A549 (cell line): ENCODE results near the gene CSTF3.
A peak's percentile ranks its signal among the peaks of the same experiment; 100 is the strongest.

Source experiments
- CBX2 ChIP-seq: fragments of 200-600 bp; sonication (generic); IDR thresholded peaks from 2 replicates; pipeline ENCODE4 v1.6.1; 2016; ENCODE audit warnings: low read depth, mild to moderate bottlenecking, borderline replicate concordance
- CTCF ChIP-seq: fragments of >200 bp; sonication (Bioruptor Twin); formaldehyde crosslinking; IDR thresholded peaks from 3 replicates; pipeline ENCODE4 v1.5.1; 2016
- EP300 ChIP-seq, 2 experiments: fragments of >200 bp; sonication (Bioruptor Twin); formaldehyde crosslinking; IDR thresholded peaks; 2 replicates in 1 of 2; 3 replicates in 1 of 2; pipeline ENCODE4 v1.6.1; 2016 to 2017
- HOXB5 ChIP-seq: fragments of 250-450 bp; sonication (Bioruptor Pico); IDR thresholded peaks from 2 replicates; pipeline ENCODE4 v1.5.0; 2020; ENCODE audit warnings: mild to moderate bottlenecking, moderate library complexity
- KDM5A ChIP-seq: fragments of 200-600 bp; sonication (generic); IDR thresholded peaks from 2 replicates; pipeline ENCODE4 v1.6.1; 2016; ENCODE audit warnings: antibody characterized with exemption, mild to moderate bottlenecking
- MAX ChIP-seq: IDR thresholded peaks from 2 replicates; pipeline ENCODE4 v1.6.1; 2012
- MYC ChIP-seq: IDR thresholded peaks from 2 replicates; pipeline ENCODE4 v1.6.1; 2012; ENCODE audit warnings: mild to moderate bottlenecking, inconsistent platforms, low read length, improper control_type of control experiment, borderline replicate concordance
- POLR2A ChIP-seq: IDR thresholded peaks from 2 replicates; pipeline ENCODE4 v1.6.1; 2012; ENCODE audit warnings: mild to moderate bottlenecking, low read length
- RAD21 ChIP-seq, 2 experiments: fragments of >200 bp in 1 of 2; sonication (Bioruptor Twin) in 1 of 2; formaldehyde crosslinking in 1 of 2; IDR thresholded peaks in 1 of 2; conservative IDR thresholded peaks in 1 of 2; 2 replicates in 1 of 2; 3 replicates in 1 of 2; pipeline ENCODE4 v1.6.1; 2012 to 2018; ENCODE audit warnings: inconsistent platforms in 1 of 2
- REST ChIP-seq: fragments of 200-600 bp; sonication (generic); IDR thresholded peaks from 2 replicates; pipeline ENCODE4 v1.6.1; 2016; ENCODE audit warnings: antibody characterized with exemption, mild to moderate bottlenecking, moderate library complexity
- SMC3 ChIP-seq: fragments of >200 bp; sonication (Bioruptor Twin); formaldehyde crosslinking; IDR thresholded peaks from 3 replicates; pipeline ENCODE4 v1.6.1; 2018; ENCODE audit warnings: inconsistent platforms
- SREBF2 ChIP-seq: fragments of 450-650 bp; IDR thresholded peaks from 2 replicates; pipeline ENCODE4 v1.6.1; 2014; ENCODE audit warnings: mild to moderate bottlenecking, moderate library complexity
- TF ChIP-seq, protein P1 (sequence below): fragments of 450-650 bp; IDR thresholded peaks from 2 replicates; pipeline ENCODE4 v1.6.1; 2014; ENCODE audit warnings: antibody characterized with exemption
- TF ChIP-seq, protein P2 (sequence below): IDR thresholded peaks from 2 replicates; pipeline ENCODE4 v1.6.1; 2012

- peak; percentile 72 to 90; a peak in 4 of 5 replicates for TF ChIP-seq EP300 (IDR thresholded peaks at IDR 0.05)
- no peak for TF ChIP-seq REST
- no peak for TF ChIP-seq POLR2A
- no peak for TF ChIP-seq CTCF
- TF ChIP-seq, protein P1, sequence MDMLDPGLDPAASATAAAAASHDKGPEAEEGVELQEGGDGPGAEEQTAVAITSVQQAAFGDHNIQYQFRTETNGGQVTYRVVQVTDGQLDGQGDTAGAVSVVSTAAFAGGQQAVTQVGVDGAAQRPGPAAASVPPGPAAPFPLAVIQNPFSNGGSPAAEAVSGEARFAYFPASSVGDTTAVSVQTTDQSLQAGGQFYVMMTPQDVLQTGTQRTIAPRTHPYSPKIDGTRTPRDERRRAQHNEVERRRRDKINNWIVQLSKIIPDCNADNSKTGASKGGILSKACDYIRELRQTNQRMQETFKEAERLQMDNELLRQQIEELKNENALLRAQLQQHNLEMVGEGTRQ, result no peak
- TF ChIP-seq MAX, result 0 out of 2 replicates have a peak, but pooled peaks have one; percentile 33
- TF ChIP-seq HOXB5 (CRISPR knock-in tag), result no peak
- TF ChIP-seq CBX2, result no peak
- TF ChIP-seq SMC3, result 0 out of 3 replicates have a peak, but pooled peaks have one; percentile 9
- TF ChIP-seq, protein P2, sequence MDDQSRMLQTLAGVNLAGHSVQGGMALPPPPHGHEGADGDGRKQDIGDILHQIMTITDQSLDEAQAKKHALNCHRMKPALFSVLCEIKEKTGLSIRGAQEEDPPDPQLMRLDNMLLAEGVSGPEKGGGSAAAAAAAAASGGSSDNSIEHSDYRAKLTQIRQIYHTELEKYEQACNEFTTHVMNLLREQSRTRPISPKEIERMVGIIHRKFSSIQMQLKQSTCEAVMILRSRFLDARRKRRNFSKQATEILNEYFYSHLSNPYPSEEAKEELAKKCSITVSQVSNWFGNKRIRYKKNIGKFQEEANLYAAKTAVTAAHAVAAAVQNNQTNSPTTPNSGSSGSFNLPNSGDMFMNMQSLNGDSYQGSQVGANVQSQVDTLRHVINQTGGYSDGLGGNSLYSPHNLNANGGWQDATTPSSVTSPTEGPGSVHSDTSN, result no peak
- no peak for TF ChIP-seq MYC
- TF ChIP-seq SREBF2, result no peak
- TF ChIP-seq KDM5A, result no peak
- no peak; a peak in 1 of 5 replicates for TF ChIP-seq RAD21 (conservative IDR thresholded peaks at IDR 0.05 in 1 of 2, IDR thresholded peaks at IDR 0.05 in 1 of 2)
Observed at GRCh38 chr11:33044285-33044756, 117.0 kb downstream of the CSTF3 start.
